DOHH2 (cell line): ENCODE results near the gene MAP3K7CL.

ENCODE experiments used
- CTCF ChIP-seq: fragments of 200-600 bp; sonication (generic); IDR thresholded peaks from one replicate; pipeline ENCODE4 v1.5.1; 2014; ENCODE audit warnings: antibody characterized with exemption, mild to moderate bottlenecking, low read depth, low read length; ENCODE audit not compliant: poor library complexity, severe bottlenecking
- EZH2phosphoT487 ChIP-seq: fragments of 200-600 bp; sonication (generic); IDR thresholded peaks from 2 replicates; pipeline ENCODE4 v1.6.1; 2017; ENCODE audit warnings: borderline replicate concordance, mild to moderate bottlenecking, antibody characterized with exemption, low read length, moderate library complexity, mixed read lengths

- no peak for TF ChIP-seq CTCF
- TF ChIP-seq EZH2phosphoT487: no peak
Measured at GRCh38 chr21:29133241-29133640, 2.8 kb downstream of the MAP3K7CL start.
